Stimulated activated CD4-positive, alpha-beta T cell treated with anti-CD3 and anti-CD28 coated beads, Interleukin-4, amount 100 ng/mL, for 4 hours (primary cell): Measurements from ENCODE around the gene LRTM2.

ENCODE experiments used
- DNase-seq, 2 experiments: peaks; one replicate each; pipeline ENCODE4 v3.0.0-alpha.2; 2020

Gene LRTM2

DNA sequence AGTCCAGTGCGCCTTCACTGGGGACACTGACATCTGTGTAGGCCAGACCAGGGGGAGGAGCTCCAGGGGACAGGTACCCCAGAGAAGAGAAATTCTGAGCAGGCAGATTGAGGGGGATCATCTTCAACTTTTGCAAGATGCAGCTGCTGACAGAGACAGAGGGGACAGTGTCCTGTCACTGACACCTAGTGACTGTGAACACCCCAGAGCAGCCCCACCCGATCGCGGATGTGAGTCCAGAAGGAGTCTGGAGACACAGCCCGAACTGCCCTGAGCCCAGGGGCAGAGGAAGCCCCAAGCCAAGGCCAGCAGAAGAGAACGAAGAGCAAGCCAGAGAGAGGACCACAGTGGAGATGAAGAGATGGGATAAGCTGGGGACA is 21.7 kb upstream of the LRTM2 start:
- DNase-seq: no peak

DNA sequence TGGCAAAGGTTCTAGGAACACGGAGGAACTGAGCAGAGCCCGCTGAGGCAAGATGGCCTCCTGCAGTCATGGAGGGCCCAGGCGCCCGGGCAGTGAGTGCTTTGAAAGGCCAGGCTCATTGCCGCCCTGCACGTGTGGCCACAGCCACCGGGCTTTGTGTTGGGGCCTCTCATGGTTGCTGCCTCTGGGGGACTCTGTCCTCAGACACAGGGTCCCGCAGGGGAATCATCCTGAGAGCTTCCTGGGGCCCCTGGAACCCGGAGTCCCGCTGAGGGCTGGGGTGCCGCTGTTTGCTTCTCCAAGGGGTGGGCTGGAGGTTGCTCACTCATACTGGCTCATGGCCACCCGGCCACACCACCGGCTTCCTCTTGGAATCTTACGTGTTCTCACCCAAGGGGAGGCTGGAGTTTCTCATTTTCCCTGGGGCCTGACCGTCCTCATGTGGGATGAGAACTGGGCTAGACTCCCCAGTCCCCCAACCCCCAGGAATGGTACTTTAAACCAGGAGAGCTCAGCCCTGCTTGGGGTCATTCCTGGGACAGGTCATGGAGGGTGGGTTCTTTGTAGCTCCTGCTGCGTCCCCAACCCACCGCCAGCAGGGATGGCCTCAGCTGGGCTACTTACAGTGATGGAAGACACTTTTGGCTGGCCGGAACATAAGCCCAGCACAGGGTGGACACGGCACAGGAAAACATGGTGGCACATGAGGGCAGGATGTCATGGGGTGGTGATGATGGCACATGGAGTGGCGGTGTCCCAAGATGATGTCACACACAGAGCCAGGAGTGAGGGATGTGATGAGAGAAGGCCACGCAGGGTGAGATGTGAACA is 21.1 kb upstream of the LRTM2 start:
- no peak for DNase-seq

DNA sequence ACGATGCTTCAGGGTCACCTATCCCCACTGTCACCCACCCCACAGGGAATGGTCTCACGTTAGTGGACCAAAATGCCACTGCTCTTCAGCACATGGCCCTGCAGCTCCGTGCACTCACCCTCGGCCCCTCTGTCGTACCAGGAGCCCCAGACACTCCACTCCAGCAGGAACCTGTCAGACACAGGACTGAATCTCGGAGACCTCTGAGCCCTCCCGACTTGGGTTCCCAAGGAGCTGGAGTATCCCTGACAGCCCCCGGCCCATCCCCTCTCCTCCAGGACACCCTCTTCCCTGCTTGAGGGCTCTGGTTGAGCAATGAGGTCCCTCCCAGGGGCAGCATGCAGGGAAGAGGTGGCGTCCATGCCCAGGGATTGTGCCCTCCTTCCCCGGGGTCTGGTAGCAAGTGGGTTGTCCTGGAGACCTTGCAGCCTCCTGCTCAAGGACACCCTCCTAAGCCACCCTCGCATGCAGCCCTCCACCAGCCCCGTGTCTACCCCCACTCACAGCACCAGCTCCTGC is 20.4 kb upstream of the LRTM2 start:
- DNase-seq: no peak

DNA sequence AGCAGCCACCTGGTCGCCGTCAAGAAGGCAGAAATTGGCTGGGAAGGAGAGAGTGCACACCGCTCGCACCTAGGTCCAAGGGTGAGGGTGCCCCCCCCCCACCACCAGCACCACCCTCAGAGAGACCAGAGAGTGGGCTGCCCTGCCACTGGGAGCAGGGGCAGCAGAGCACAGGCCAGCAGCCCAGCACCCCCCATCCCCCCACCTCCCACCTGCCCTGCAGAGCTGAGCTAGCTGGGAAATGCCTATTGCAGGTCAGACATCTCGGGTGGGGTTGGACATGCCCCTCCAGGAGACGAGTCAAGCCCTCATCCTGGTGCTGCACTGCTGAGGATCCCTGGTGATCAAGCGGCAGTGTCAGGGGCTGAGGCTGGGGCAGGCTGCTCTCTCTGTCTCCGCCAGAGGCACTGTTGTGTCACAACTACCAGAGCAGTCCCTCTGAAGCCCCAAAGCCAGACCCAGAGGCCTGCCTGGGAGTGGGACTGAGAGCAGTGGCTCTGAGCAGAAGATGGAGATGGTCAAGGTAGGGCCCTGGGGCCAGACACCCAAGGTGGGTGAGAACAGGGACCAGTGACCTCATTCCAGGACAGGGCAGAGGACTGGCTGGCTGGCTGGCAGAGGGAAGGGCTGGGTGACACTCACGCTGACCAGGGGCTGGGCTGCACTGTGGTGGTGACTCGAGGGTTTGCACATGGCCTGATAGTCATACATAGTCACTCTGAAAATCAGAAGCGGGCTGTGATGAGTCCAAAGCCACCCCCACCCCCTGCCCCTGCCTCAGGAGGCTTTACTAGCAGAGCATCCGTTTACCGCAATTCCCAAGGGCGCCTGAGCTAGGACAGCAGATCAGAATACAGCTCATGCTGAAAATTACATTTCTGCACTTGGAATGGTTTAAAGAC is 19.7 kb upstream of the LRTM2 start:
- DNase-seq: no peak

DNA sequence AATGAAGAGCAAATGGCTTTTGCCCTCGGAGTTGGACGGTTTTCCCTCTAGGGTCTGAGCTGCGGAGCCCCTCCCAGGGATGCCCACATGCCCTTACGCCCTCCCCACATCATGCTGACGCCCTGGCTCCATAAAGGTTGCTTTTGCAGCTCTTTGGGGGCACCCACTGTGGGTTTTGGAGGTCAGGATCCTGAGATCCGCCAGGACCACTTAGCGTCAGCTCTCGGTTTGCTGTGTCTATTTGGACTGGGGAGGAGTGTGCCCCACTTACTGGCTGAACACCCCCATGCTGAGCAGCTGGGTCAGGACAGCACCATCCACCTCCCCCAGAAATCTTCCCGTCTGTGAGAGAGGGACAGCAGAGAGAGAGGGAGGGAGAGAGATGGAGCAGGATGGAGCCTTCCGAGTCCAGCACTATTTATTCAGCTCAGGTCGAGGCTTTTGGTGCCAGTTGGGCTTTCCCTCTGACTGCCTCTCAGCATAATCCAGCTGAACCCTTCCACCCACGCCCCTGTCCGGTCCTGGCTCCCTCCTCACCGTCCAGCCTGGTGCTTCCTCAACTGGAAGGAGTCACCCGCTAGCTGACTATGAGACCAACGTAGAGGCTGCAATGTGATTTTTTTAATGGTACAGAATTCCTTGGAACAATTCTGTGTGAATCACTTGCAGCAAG is 18.9 kb upstream of the LRTM2 start:
- no peak for DNase-seq

DNA sequence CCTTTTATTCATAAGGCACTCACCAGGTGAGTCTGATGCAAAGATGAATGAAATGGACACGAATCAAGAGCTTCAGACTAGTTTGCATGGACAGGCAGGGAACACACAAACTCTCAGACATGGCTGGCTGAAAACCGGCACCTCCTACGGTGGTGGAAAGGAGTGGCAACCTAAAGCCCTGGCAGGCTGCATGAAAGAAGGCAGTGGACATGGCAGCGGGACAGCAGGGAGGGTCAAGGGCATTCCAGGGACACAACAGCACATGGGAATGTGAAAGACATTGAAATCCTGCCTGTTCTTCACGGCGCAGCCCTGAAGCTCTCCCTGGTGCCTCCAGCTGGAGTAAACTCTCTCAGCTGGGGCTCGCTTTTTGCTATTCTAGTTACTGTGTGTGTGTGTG is 16.6 kb upstream of the LRTM2 start:
- DNase-seq: no peak

DNA sequence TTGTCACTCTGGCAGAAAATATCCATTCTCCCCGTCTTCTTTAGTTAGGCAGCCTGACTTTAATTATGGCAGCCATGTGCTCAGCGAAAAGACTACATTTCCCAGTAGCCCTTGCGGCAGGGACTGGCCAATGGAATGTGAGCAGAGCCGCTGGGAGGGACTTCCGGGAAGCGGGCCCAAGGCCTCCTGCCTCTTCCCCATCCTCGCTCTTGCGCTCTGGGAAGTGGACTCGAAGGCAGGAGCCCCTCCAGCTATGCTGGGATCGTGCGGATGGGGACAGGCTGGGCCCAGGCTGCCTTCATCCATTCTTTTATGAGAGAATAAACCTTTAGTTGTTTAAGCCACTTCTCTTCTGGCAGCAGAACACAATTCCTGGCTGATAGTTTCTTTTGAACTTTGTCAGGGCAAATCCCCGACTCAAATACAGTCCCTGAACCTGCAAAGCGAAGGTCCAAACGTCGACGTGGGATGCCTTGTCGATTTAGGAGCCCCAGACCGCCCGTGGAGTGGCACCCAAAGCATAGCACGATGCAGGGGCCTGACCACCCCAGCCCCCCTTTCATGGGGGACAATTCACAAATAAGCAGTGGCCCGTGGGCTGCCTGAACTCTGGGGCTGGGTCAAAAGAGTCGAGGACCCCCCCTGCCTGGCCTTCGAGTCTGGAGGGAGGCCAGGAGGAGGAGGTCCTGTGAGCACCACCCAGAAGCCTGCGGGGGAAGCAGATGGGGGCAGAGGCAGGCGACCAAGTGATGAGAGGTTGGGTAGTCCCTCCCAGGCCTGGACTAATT is 15.6 kb upstream of the LRTM2 start:
- DNase-seq: peak; percentile 78 to 85

DNA sequence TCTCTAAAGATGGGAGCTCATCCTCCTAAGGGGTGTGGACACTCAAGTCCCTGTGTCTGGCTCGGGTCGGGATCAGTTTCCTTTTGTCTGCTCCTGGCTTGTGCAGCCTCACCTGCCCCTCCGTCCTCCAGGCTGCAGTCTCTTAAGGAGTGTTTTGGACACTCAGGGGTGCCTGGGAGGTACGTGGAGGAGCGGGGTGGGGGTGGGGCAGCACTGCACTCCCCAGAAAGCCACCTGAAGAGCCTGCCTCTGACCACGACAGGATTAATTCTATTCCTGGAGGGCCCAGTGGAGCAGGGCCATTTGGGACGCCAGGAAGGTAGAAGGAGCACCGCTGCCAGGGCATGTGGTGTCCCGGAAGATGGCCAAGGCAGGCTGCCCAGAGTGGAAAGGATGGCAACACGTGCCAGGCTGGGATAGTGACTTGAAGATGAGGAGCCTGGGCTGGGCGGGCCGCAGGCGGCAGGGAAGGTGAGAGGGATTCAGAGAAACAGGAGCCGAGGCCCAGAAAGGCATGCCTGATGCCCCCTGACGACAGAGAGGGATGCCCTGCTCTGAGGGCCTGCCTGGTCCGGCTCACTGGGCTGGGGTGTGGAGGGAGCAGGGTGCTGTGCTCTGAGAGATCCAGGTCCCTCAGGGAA is 14.8 kb upstream of the LRTM2 start:
- DNase-seq: no peak

DNA sequence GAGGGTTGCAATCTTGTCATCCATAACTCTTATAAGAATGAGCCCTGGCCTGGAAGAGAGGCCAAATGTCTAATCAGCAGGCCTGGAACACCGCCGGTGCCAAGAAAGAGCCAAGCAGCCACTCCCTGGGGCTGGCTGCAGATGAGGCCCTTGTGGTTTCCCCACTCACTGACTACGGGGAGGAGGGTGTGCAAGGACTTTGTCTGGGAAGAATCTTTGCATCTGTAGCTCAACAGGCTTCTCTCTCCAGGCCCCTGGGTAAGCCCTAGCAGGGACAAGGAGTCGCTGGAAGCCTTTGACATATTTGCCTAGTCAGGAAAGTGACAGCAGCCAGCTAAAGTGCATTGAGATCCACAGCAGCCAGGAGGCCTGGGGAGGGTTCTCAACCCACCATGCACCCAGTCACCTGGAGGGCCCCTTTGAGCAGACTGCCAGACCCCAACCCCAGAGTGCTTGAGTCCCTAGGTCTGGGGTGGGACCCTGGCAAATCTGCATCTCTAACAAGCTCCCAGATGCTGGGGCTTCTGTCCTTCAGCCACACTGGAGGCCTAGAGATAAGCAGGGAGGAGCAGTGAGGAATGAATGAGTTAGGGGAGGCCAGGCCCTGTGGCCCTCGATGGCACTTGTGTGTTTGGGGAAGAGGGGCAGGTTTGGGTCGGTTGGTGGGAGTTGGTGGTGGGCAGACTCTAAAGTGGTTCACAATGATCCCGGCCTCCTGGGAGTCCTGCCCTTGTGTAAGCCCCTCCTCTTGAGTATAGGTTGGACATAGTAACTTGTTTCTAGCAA is 13.9 kb upstream of the LRTM2 start:
- DNase-seq: no peak

DNA sequence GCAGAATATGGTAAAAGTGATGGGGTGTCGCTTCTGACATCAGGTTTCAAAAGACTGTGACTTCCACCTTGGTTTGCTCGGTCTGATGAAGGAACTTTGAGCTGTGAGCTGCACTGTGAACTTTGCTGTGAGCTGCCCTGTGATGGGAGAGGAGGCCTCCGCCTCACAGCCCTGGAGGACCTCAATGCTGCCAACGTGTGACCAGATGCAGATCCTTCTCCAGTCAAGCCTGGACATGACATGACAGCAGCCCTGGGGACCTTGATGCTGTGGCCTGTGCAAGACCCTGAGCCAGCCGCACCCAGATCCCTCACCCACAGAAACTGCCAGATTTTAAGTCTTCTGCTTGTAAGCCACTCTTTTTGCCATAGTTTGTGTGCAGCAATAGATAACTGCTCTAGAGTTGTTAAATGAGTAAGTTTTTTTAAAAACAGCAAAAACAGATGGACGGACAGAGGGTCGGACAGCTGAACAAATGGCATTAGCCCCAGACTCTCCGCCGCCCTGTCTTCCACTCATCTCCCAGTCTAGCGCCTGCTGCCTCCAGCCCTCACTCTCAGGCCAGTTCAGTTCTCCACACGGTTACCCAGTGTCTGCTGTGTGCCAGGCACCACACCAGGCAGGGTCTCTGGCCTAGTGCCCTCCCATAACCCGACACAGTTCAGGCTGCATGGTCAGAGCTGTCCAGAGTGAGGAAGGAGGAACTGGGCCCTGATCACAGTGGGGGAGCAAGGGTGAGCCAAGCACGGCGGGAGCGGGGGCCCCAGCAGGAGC is 13.1 kb upstream of the LRTM2 start:
- no peak for DNase-seq

DNA sequence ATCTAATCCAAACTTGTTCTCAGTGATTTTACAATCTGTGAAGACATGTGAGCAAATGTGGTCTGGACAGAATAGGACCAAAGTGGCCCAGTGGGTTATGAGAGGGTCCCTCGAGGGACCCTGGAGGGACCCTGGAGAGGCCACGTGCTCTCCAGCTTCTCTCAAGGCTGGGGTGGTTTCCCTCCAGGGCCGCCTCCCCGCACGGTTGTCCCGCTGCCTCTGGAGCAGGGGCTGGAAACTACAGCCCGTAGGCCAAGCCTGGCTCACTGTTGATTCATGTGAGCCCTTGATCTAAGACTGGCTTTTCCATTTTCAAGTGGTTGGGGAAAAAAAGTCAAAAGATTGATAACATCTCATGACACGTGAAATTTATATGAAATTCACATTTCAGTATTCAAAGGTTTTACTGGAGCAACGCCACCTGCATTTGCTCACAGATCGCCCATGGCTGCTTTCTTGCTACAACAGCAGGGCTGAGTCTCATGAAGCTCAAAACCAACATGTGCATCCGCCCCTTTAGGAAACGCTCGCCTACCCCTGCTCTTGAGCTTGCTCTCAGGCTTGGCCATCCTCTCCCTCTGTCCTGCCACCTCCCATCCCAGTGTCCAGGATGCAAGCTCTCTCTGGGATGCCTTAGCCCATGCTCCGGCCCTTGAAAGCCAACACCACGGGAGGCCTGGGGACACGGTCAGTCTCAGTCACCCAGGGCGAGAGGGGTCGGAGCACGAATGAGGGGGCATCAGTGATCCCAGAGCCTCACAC is 12.1 kb upstream of the LRTM2 start:
- DNase-seq: no peak

DNA sequence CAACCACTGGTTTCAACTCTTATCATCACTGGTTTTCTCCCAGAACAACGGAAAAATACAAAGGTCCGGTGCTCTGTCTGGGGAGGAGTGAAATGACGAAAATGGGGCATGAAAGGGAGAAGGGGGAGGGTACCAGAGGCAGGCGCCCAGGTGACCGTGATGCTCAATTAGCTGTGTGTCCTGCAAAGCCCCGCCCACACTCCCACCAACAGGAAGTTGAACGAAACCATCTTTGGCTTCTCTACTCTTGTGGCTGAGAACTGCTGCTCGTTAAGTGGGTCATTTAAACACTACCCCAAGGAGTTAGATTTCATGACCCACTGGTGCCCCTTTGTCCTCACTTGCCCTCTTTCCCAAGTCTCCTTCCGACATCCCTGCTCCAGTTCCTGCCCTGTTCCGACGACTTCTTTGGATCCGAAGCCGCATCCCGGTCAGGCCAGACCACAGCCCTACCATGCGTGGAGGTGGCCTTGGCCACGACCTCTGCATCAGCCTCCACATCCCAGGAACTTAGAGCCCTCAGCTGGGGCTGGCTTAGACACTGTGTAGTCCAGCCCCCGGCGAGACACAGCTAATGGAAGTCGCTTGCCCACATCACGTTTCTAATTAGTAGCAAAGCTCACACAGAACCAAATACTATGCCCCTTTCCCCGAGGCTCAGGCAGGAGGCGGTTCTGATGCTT is 11.4 kb upstream of the LRTM2 start:
- DNase-seq: no peak

DNA sequence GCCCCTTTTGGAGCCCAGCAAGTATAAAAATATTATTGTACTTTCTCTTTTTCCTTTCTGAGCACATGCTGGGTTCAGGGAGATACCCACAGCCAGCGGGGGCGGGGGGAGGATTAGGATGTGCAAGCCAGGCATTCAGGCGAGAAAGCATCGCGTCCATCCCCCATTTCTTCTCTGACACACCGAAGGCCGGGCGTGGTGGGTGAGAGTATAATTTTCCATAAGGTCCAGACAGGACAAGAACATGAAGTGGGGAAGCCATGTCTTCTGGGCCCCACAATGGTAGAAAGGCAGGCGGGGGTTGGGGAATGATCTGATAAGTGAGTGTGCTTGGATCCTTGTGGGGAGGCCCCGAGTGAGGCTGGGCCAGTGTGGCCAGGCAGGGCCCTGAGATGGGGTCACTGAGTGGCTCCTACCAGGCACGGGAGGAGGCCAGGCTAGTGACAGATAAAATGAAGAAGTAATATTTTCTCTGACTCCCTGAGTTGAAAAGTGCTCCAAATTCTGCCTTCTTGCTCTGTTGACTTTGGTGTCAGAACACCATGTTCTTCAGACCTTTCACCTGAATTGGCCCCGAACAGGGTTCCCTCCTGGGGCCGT is 10.7 kb upstream of the LRTM2 start:
- DNase-seq: no peak

DNA sequence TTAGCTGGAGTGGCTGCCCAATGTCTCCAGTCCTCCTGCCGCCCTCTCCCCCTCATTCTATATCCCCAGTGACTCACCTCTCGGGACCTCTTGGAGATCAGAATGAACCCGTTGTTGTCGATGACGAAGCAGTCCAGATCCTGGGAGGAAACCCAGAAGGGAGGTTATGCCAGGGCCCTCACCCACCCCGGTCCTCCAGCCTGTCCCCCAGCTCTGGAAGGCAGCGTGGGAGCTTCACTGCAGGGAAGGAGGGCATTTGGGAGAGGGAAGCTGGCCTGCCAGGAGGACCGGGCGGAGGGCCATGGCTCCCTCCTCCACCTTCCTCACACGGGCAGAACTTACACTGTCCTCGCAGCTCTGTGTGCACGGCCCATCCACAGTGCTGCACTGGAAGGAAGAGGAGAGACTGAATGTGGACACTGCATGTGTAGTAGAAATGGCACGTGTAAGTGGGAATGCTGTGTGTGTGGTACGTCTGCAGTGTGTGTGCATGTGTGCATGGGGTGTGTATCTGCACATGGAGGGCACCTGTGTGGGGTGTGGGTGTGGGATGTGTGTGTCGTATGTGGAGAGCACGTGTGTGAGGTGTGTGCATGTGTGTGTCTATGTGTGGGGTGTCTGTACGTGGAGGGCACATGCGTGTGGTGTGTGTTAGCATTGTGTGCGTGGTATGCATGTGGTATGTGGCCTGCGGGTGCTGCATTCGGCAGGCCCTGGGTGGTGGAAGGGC is 10.0 kb upstream of the LRTM2 start:
- DNase-seq: no peak

DNA sequence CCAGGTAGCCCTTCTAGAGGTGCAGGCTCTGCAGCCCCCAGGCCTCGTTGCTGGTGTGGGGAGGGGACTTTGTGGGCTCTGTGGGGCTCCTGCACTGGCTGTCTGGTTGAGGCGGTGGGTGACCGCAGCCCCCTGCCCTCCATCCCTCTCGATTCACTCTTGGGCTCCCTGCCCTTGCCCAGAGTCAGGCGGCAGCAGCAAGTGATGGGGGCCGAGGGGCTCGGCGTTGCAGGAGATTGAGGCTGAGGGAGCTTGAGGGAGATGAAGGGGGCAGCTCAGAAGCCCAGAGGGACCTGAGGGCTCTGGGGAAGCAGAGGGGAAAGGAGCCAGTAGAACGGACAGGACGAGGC is 9.5 kb upstream of the LRTM2 start:
- no peak for DNase-seq

DNA sequence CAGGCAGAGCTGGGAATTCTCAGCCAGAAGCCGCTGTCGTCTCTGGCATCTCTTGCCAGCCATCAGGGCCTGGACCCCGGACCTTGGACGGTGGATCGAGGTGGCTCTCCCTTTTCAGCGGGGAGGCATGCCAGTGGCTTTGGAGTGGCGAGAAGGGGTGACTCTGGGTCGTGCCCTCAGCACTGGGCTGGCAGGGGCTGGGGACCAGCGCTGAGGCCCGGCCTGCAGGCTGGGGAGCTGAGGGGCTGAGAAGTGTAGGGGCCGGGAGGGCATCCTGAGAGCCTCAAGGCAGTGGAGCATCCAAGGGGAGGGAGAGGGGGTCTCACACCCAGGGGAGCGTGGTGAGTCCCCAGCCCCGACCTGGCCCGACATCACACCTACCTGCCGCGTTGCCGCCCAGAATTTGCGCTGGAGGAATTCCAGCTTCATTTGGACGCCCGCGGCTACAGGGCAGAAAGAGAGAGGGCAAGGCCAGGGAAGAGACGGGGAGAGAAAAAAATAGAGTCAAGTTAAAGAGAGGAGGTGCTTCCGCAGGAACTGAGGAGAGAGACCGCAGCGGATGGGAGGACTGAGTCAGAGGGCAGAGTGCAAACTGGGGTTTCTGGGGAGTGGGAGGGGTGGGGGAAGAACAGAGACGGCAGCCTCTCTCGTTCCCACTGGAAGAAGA is 9.0 kb upstream of the LRTM2 start:
- DNase-seq: peak; percentile 45 to 65

DNA sequence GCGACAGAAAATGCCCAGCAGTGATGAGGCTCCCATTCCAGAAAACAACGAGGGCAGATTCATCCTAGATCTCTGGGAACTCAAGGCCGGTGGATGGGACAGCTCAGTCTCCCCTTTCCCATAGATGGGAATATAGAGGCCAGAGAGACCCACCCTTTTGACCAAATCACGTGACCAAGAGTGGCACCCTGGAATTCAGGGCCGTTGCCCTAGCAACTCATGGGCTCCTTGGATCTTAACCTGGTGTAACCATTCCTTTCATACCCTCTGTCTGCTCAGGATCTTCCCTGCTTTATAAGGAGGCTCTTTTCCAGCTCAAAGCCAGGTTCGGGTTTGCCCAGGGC is 8.4 kb upstream of the LRTM2 start:
- no peak for DNase-seq
